HCT116 (cell line): ENCODE data around the gene DIS3L. TPM values are rescaled to one million over a fixed set of nuclear protein-coding genes. Genes with fewer than 3 reads are reported as not detected.

Experiments
- ATAC-seq: fragments of 200-7000 bp; cut with Tn5 transposase; 2 replicates; pipeline ENCODE4 v1.9.1; 2020; ENCODE audit warnings: mild to moderate bottlenecking, moderate library complexity
- BruUV-seq: library from RNA; stranded (reverse); fragments of 400-500 nt; replicated peaks from 2 replicates; lab custom pipeline; 2021; lab: Mats Ljungman, UMichigan
- CTCF ChIA-PET: fragments of 300-600 bp; sonication (Branson Sonifier 250); formaldehyde crosslinking; loops from one replicate; lab custom pipeline; 2021; ENCODE audit warnings: antibody characterized with exemption; lab: Charles Lee
- POLR2A ChIA-PET: fragments of 300-600, 350-600 bp; sonication (Branson Sonifier 250); formaldehyde crosslinking; loops from one replicate; lab custom pipeline; 2021; ENCODE audit warnings: antibody characterized with exemption; lab: Charles Lee
- RAD21 ChIA-PET, 2 experiments: fragments of 300-600 bp; sonication (Branson Sonifier 250); formaldehyde crosslinking; loops; one replicate each; lab custom pipeline; 2023; ENCODE audit warnings: low total read pairs in 2 of 2; ENCODE audit not compliant: uncharacterized antibody in 2 of 2, unreplicated experiment in 2 of 2, low non-redundant PET in 1 of 2; lab: Charles Lee
- DNase-seq: peaks from one replicate; pipeline ENCODE4 v3.0.0-alpha.2; 2010; ENCODE audit warnings: low read depth, low spot score
- H2AFZ ChIP-seq: fragments of 200-600 bp; shearing (Covaris generic), sonication (generic); 2 replicates; pipeline ENCODE4 v1.6.1; 2017; ENCODE audit warnings: low read depth, mixed run types, mixed read lengths, antibody characterized with exemption, low read length; ENCODE audit not compliant: poor library complexity, severe bottlenecking
- H3K27ac ChIP-seq: 2 replicates; pipeline ENCODE4 v1.5.1; 2012; ENCODE audit warnings: low read depth, low read length
- H3K27me3 ChIP-seq: fragments of 200-600 bp; sonication (generic); 2 replicates; pipeline ENCODE4 v1.6.1; 2016; ENCODE audit warnings: mixed run types, low read length, mixed read lengths; ENCODE audit not compliant: insufficient read depth
- H3K36me3 ChIP-seq, 2 experiments: fragments of 200-500 bp in 1 of 2; fragments of 200-600 bp in 1 of 2; sonication (Bioruptor generic) in 1 of 2; sonication (generic) in 1 of 2; 2 replicates each; pipeline versions ENCODE4 v1.5.1 to v1.6.1; 2014 to 2016; ENCODE audit warnings: low read length in 2 of 2, inconsistent platforms in 1 of 2, mixed read lengths in 1 of 2, mixed run types in 1 of 2; ENCODE audit not compliant: insufficient read depth in 2 of 2, control insufficient read depth in 1 of 2
- H3K4me1 ChIP-seq, 2 experiments: fragments of 200-600 bp in 1 of 2; sonication (generic) in 1 of 2; 2 replicates each; pipeline versions ENCODE4 v1.5.1 to v1.6.1; 2012 to 2017; ENCODE audit warnings: low read length in 2 of 2, inconsistent platforms in 1 of 2, mild to moderate bottlenecking in 1 of 2, mixed read lengths in 1 of 2, mixed run types in 1 of 2, moderate library complexity in 1 of 2; ENCODE audit not compliant: insufficient read depth in 2 of 2, control insufficient read depth in 1 of 2
- H3K4me2 ChIP-seq: fragments of 200-600 bp; sonication (generic); 2 replicates; pipeline ENCODE4 v1.6.1; 2017; ENCODE audit warnings: mixed run types, low read length, mixed read lengths
- H3K4me3 ChIP-seq, 2 experiments: fragments of 200-600 bp in 1 of 2; sonication (generic) in 1 of 2; replicated peaks in 1 of 2; 2 replicates each; pipeline ENCODE4 v1.5.1; 2011 to 2016; ENCODE audit warnings: low read length in 2 of 2, control low read depth in 1 of 2, low read depth in 1 of 2, mild to moderate bottlenecking in 1 of 2, mixed read lengths in 1 of 2, mixed run types in 1 of 2
- H3K79me2 ChIP-seq: fragments of 200-600 bp; sonication (generic); 2 replicates; pipeline ENCODE4 v1.6.1; 2017; ENCODE audit warnings: mild to moderate bottlenecking, mixed run types, low read length, moderate library complexity, mixed read lengths; ENCODE audit not compliant: insufficient read depth
- H3K9ac ChIP-seq: fragments of 200-600 bp; sonication (generic); 2 replicates; pipeline ENCODE4 v1.6.1; 2016; ENCODE audit warnings: low read length, mixed read lengths
- H3K9me2 ChIP-seq: fragments of 200-600 bp; sonication (generic), shearing (Covaris generic); 2 replicates; pipeline ENCODE4 v1.6.1; 2017; ENCODE audit warnings: mixed run types, mild to moderate bottlenecking, moderate library complexity; ENCODE audit not compliant: insufficient read depth
- H3K9me3 ChIP-seq, 2 experiments: fragments of 200-500 bp in 1 of 2; fragments of 200-600 bp in 1 of 2; sonication (Bioruptor generic) in 1 of 2; sonication (generic) in 1 of 2; 2 replicates each; pipeline ENCODE4 v1.6.1; 2014 to 2017; ENCODE audit warnings: low read length in 2 of 2, mixed read lengths in 2 of 2, inconsistent platforms in 1 of 2, low read depth in 1 of 2, mild to moderate bottlenecking in 1 of 2, mixed run types in 1 of 2, moderate library complexity in 1 of 2; ENCODE audit not compliant: control insufficient read depth in 1 of 2, insufficient read depth in 1 of 2
- H4K20me1 ChIP-seq: fragments of 200-600 bp; sonication (generic), shearing (Covaris generic); 2 replicates; pipeline ENCODE4 v1.6.1; 2017; ENCODE audit warnings: mixed run types, mild to moderate bottlenecking, moderate library complexity; ENCODE audit not compliant: insufficient read depth
- CEBPB ChIP-seq: IDR thresholded peaks from 2 replicates; pipeline ENCODE4 v1.6.1; 2012; ENCODE audit warnings: low read depth
- EGR1 ChIP-seq: IDR thresholded peaks from 2 replicates; pipeline ENCODE4 v1.6.1; 2012; ENCODE audit warnings: low read depth
- EZH2 ChIP-seq: fragments of 200-600 bp; sonication (generic); IDR thresholded peaks from 2 replicates; pipeline ENCODE4 v1.6.1; 2017; ENCODE audit warnings: antibody characterized with exemption, mixed run types
- EZH2phosphoT487 ChIP-seq: fragments of 200-600 bp; IDR thresholded peaks from 2 replicates; pipeline ENCODE4 v1.6.1; 2018; ENCODE audit warnings: antibody characterized with exemption, borderline replicate concordance
- FOSL1 ChIP-seq: IDR thresholded peaks from 2 replicates; pipeline ENCODE4 v1.6.1; 2012; ENCODE audit warnings: low read depth
- JUND ChIP-seq: IDR thresholded peaks from 2 replicates; pipeline ENCODE4 v1.6.1; 2012
- MAX ChIP-seq: IDR thresholded peaks from 2 replicates; pipeline ENCODE4 v1.6.1; 2012
- POLR2A ChIP-seq: IDR thresholded peaks from 2 replicates; pipeline ENCODE4 v1.7.0; 2011; ENCODE audit warnings: borderline replicate concordance; ENCODE audit not compliant: insufficient read depth, insufficient read length; ENCODE audit errors: extremely low read depth
- POLR2AphosphoS5 ChIP-seq: IDR thresholded peaks from 2 replicates; pipeline ENCODE4 v1.6.1; 2011; ENCODE audit warnings: mild to moderate bottlenecking, low read depth, low read length, moderate library complexity
- REST ChIP-seq: IDR thresholded peaks from 2 replicates; pipeline ENCODE4 v1.6.1; 2012; ENCODE audit warnings: low read depth
- SP1 ChIP-seq: IDR thresholded peaks from 2 replicates; pipeline ENCODE4 v1.6.1; 2012; ENCODE audit warnings: low read depth
- TCF7L2 ChIP-seq: IDR thresholded peaks from 2 replicates; pipeline ENCODE4 v1.7.0; 2011; ENCODE audit warnings: borderline replicate concordance, inconsistent platforms; ENCODE audit not compliant: insufficient read depth, insufficient read length; ENCODE audit errors: extremely low read depth
- ZNF274 ChIP-seq: fragments of 200-500 bp; sonication (Bioruptor generic); IDR thresholded peaks from 2 replicates; pipeline ENCODE4 v1.6.1; 2014; ENCODE audit warnings: mild to moderate bottlenecking, low read depth, low read length, inconsistent platforms
- intact Hi-C: fragments of 100-400 bp; cut with micrococcal nuclease; formaldehyde crosslinking; loops from 2 replicates; pipeline ENCODE4 v1.10.0; 2022
- total RNA-seq: library from RNA; stranded (reverse); gene quantifications from one replicate; pipeline ENCODE4 v1.2.1, GENCODE V29; 2021; ENCODE audit not compliant: unreplicated experiment

DIS3L gene
- total RNA-seq, 1 experiment from 2014 or later: 32.2 TPM

DNA sequence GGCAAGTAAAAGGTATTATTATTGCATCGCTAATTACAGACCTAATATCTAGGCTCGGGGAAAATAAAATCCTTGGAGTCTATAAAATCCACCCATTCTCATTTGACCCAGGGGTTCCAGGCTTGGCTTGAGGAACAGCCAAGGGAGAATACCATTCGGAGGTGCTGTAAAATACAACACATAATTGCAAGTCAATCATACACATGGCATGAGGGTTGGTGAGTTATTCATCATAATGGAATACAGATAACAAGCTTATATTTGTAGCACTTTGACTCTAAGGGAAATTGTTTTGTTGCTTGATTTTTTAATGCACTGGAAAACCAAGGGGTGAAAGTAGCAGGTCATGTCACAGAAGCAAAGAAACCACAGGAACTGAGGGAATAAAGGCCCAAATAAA is 16.8 kb upstream of the DIS3L start:
- H3K36me3 ChIP-seq: no peaks in the 10 kb centered on the region
- DNase-seq: no peak
- no peak overlapping the region for H3K27ac ChIP-seq
- no peaks in the 10 kb centered on the region for H3K27me3 ChIP-seq
- no peaks in the 10 kb centered on the region for H3K79me2 ChIP-seq
- no peak overlapping the region for H3K4me2 ChIP-seq
- RAD21 ChIA-PET: no interaction called here
- H3K4me1 ChIP-seq: no peaks in the 10 kb centered on the region
- no peak overlapping the region for H3K9ac ChIP-seq
- ATAC-seq: no peak
- no peaks in the 10 kb centered on the region for H3K9me3 ChIP-seq
- H2AFZ ChIP-seq: no peak overlapping the region
- TF ChIP-seq CEBPB: no peak
- no peak for TF ChIP-seq TCF7L2
- no peak for TF ChIP-seq JUND
- TF ChIP-seq MAX: no peak
- TF ChIP-seq POLR2AphosphoS5: no peak
- no peak for TF ChIP-seq EZH2phosphoT487
- TF ChIP-seq, all 23 proteins: peak for 0
- no TSS peak for BruUV-seq
- ChIA-PET CTCF (no interaction called here), POLR2A (no interaction called here)
- Histone ChIP-seq H4K20me1 (no peaks in the 10 kb centered on the region), H3K4me3 (no peak overlapping the region), H3K9me2 (no peaks in the 10 kb centered on the region)
- intact Hi-C loops: no loop called here

DNA sequence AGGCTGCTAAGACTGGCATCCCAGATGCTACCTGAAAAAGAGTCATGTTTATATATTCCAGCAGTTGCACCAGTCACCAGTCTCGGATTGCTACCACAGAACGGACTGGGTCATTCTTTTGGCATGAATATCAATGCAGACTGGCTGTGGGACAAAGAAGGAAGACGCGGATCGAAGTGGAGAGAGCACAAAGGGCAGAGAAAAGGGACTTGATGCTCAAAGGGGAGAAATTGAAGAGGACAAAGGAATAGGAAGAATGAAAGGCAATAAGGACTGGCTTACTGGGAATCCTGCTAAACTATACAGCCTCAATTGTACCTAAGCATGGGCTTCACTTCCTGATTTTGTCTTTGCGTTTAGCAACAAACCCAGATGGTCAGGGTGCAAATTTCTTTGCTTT is 15.3 kb upstream of the DIS3L start:
- H3K9me3 ChIP-seq: no peaks in the 10 kb centered on the region
- no peaks in the 10 kb centered on the region for H3K9me2 ChIP-seq
- ChIA-PET CTCF (no interaction called here), RAD21 (no interaction called here), POLR2A (no interaction called here)
- H3K9ac ChIP-seq: no peak overlapping the region
- H4K20me1 ChIP-seq: no peaks in the 10 kb centered on the region
- no peak overlapping the region for H3K4me3 ChIP-seq
- H3K4me2 ChIP-seq: no peak overlapping the region
- intact Hi-C loops: no loop called here
- DNase-seq (no peak), ATAC-seq (no peak)
- H3K4me1 ChIP-seq: no peaks in the 10 kb centered on the region
- no peak overlapping the region for H2AFZ ChIP-seq
- TF ChIP-seq EZH2: no peak
- TF ChIP-seq ZNF274: no peak
- no peak for TF ChIP-seq POLR2A
- no peak for TF ChIP-seq REST
- TF ChIP-seq FOSL1: no peak
- TF ChIP-seq EZH2phosphoT487: no peak
- no peak for TF ChIP-seq EGR1
- TF ChIP-seq SP1: no peak
- BruUV-seq: no TSS peak
- no peaks in the 10 kb centered on the region for H3K27me3 ChIP-seq
- no peaks in the 10 kb centered on the region for H3K36me3 ChIP-seq
- H3K79me2 ChIP-seq: no peaks in the 10 kb centered on the region
- no peak overlapping the region for H3K27ac ChIP-seq
